Fibroblast of peridontal ligament (primary cell): ENCODE data around the gene DGCR2.

Experiments
- DNase-seq: peaks from one replicate; pipeline ENCODE4 v3.0.0-alpha.2; 2010; ENCODE audit errors: extremely low read depth

The DGCR2 gene

DNA sequence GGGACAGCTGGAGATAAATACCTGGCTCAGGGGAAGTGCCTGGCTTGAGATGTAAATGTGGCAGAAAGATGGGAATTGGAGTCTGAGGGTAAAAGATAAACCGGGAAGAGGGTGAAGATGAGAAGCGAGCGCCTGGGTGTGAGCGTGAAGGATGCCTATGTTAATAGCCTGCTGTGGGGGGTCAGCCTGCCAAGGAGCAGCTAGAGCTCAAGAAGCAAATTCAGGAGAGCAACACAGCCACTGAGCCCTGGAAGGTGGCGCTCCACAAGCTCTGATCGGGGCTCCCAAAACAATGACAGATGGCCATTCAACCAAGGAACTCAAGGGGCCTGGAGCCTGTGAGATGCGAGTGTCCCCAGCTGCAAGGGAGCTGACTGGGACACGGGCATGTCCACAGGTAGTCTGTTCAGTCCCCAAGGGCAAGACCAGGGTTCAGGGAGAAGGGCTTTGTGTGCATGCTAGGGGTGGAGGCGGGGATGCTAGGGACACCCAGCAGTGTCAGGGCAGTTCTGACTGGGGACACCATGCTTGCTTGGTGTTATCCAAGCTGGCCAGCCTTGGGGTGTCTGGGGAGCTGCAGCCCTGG is 25.1 kb upstream of the DGCR2 start:
- DNase-seq = no peak

GRCh38 chr22:19146215-19146968 is 24.2 kb upstream of the DGCR2 start:
- no peak for DNase-seq

GRCh38 chr22:19143967-19144400 is 21.8 kb upstream of the DGCR2 start:
- peak; percentile 8 for DNase-seq

- no peak for DNase-seq
Observed at GRCh38 chr22:19143212-19143611, 21.0 kb upstream of the DGCR2 start.

- DNase-seq = no peak
Observed at GRCh38 chr22:19142394-19142793, 20.2 kb upstream of the DGCR2 start.

- DNase-seq = no peak
Observed at GRCh38 chr22:19139974-19140373, 17.8 kb upstream of the DGCR2 start.

- DNase-seq = no peak
Observed at GRCh38 chr22:19139001-19139356, 16.8 kb upstream of the DGCR2 start.

GRCh38 chr22:19138217-19139000 is 16.2 kb upstream of the DGCR2 start:
- no peak for DNase-seq

- no peak for DNase-seq
Observed at GRCh38 chr22:19137384-19138216, 15.4 kb upstream of the DGCR2 start.

DNA sequence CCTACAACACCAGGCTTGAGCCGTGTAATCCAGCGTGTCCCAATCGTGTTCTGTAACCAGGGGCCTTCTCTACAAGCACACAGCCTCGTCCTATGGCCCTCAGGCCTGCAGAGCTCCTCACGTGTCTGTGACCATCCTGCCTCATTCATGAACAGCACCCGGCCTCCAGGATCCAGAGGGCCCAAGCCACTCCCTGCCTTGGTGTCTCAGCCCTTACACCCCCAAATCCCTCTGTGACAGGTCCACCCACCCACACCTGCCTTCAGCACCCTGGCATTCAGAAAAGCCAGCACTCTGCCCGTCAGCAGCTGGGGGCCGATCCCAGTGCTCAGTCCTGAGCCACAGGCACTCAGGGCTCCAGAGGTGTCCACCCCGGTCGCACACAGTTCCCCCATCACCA is 14.7 kb upstream of the DGCR2 start:
- no peak for DNase-seq

GRCh38 chr22:19134874-19135273 is 12.7 kb upstream of the DGCR2 start:
- DNase-seq = no peak

DNA sequence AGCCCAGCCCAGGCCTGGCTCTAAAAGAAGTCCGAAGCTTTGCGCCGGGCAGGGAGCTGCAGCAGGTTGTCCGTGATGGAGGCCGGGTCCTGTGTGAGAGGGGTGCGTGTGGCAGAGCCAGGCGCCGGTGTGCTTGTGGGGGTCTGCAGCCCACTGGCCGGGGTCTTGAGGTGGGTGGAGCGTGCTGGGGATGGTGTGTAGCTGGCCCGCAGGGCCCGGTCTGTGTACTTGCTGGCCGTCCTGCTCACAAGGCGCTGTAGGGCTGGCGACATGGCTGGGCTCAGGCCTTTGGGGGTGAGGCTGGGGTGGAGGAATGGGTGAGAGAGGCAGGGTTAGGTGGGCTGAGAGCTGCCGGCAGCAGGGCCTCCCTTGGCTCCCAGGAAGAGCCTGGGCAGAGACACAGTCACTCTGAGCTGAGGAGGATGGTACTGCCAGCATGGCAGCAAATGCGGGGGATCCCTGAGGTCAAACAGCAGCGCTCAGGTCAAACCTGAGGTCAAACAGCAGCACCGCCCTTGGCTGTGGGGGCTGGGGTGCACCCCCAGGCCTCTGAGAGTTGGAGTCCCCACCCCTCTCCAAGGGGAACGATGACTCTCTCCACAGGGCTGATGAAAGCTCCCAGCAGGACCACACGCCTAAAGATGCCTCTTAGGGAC is 12.1 kb upstream of the DGCR2 start:
- no peak for DNase-seq

- no peak for DNase-seq
Observed at GRCh38 chr22:19133561-19133960, 11.3 kb upstream of the DGCR2 start.

- DNase-seq = no peak
Observed at GRCh38 chr22:19132693-19133400, 10.6 kb upstream of the DGCR2 start.

DNA sequence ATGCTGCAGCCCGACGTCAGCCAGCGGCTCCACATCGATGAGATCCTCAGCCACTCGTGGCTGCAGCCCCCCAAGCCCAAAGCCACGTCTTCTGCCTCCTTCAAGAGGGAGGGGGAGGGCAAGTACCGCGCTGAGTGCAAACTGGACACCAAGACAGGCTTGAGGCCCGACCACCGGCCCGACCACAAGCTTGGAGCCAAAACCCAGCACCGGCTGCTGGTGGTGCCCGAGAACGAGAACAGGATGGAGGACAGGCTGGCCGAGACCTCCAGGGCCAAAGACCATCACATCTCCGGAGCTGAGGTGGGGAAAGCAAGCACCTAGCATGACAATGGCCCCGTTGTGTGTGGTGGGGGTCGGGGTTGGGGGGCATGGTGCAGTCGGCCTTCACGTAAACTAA is 9.9 kb upstream of the DGCR2 start:
- no peak for DNase-seq

DNA sequence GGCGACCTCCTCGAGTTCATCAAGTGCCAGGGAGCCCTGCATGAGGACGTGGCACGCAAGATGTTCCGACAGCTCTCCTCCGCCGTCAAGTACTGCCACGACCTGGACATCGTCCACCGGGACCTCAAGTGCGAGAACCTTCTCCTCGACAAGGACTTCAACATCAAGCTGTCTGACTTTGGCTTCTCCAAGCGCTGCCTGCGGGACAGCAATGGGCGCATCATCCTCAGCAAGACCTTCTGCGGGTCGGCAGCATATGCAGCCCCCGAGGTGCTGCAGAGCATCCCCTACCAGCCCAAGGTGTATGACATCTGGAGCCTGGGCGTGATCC is 9.4 kb upstream of the DGCR2 start:
- no peak for DNase-seq

DNA sequence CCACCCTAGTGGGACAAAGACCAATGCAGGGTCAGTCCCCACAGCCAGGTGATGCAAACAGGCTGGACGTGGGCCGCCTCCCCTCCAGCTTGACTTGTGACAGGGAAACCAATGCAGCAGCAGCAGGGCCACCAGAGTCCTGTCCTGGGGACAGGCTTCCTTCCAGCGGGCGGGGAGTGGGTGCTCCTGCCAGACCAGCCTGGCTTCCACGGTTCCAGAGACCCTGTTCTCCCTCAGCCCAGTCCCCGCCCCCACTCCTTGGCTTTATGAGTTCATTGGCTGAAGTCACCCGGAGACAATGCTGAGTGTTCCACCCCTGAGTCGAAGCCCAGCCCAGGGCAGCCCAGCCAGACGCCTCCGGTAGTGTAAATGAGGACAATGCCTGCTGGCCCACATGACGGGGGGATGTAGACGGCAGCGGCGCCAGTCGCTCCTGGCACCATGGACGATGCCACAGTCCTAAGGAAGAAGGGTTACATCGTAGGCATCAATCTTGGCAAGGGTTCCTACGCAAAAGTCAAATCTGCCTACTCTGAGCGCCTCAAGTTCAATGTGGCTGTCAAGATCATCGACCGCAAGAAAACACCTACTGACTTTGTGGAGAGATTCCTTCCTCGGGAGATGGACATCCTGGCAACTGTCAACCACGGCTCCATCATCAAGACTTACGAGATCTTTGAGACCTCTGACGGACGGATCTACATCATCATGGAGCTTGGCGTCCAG is 8.9 kb upstream of the DGCR2 start, which contains the start of gene TSSK2:
Gene TSSK2 (plus strand): TSS at position 350 of the 726 bp plus-strand sequence. CDS start 92 bp downstream, at position 442.
- DNase-seq = no peak

GRCh38 chr22:19129871-19130270 is 7.7 kb upstream of the DGCR2 start:
- no peak for DNase-seq

DNA sequence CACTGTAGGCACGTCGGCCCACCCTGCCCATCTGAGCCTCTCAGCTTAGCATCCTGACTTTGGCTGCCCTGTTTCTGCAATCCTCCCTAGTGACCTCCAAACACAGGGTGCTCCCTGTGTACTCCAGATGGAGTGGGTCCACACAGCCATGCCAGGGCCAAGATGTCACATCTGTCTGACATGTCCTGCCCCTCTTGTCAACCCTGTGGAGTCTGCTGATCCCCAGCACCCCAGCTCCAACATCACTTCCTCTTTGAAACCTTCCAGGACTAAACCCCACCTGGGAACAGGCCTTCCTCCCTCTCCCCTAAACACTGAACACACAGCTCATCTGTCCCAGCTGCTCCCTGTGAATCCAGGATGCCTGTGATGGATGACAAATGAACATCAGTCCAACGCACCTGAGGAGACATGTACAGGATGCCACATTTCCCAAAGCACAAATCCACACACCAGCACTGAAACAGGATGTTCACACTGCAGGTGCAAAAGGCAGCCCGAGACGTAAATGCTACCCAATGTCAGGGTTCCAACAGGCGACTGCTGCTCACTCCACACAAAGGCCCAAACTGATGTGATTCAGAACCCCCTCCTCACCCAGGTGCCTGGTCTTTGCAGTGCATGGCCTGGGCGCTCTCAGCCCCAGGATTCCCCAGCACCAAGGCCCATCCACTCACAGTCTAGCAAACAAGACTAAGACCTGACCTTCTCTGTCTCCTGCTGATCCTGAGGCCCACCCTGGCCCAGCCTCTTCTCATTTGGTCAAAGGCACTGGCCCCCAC is 6.9 kb upstream of the DGCR2 start:
- no peak for DNase-seq
